GM18519 (cell line): ENCODE measurements around the gene TAF1.
"Not testable (repeated sequence)": the region's sequence is repeated elsewhere in the genome, so short reads cannot be mapped to it uniquely, and the experiment has no call there.

Experiments
- ATAC-seq: cut with Tn5 transposase; IDR thresholded peaks from one replicate; pipeline ENCODE4 v1.9.1; 2021; ENCODE audit warnings: mild to moderate bottlenecking, moderate library complexity; ENCODE audit not compliant: unreplicated experiment, low FRiP score

Gene TAF1

GRCh38 chrX:71502080-71502479, 135.9 kb downstream of the TAF1 start:
- not testable (repeated sequence) for ATAC-seq

DNA sequence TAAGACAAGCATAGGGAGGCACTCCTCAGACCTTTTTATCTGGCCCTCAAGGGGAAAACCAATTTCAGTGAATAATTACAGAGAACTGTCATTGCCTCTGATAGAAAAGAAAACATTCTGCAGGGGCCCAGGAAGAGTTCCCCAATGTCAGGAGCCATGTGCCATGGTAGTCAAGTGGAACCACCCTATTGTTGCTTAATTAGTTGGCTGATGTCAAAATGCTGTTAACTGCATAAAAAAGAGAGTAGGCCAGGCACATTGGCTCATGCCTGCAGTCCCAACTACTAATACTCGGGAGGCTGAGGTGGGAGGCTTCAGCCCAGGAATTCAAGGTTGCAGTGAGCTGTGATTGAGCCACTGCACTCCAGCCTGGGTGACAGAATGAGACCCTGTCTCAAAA, 138.2 kb downstream of the TAF1 start:
- ATAC-seq, result no peak

GRCh38 chrX:71509289-71509688, 143.1 kb downstream of the TAF1 start:
- ATAC-seq, result no peak

DNA sequence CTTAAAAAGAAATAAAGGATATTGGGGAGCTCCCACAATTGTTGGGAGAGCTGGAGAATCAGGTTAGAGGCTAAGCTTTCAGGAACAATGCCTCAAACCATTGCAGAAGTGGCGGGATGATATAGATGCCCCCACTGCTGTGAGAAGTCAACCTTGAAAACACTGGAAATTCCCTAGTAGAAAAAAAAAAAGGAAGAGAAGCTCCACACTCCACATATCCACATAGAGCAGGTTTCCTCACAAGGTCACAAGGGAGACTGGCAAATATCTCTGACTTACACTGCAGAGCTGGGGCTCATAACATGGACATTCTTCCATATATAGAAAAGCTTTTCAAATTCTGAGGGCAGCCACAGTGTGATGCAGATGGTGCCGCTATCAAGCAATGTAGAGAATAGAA, 144.0 kb downstream of the TAF1 start:
- no peak for ATAC-seq

DNA sequence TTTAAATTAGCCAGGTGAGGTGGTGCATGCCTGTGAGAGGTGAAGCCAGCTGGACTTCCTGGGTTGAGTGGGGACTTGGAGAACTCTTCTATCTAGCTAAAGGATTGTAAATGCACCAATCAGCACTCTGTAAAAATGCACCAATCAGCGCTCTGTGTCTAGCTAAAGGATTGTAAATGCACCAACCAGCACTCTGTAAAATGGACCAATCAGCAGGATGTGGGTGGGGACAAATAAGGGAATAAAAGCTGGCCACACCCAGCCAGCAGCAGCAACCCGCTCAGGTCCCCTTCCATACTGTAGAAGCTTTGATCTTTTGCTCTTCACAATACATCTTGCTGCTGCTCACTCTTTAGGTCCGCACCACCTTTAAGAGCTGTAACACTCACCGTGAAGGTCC, 147.6 kb downstream of the TAF1 start:
- ATAC-seq, result not testable (repeated sequence)

DNA sequence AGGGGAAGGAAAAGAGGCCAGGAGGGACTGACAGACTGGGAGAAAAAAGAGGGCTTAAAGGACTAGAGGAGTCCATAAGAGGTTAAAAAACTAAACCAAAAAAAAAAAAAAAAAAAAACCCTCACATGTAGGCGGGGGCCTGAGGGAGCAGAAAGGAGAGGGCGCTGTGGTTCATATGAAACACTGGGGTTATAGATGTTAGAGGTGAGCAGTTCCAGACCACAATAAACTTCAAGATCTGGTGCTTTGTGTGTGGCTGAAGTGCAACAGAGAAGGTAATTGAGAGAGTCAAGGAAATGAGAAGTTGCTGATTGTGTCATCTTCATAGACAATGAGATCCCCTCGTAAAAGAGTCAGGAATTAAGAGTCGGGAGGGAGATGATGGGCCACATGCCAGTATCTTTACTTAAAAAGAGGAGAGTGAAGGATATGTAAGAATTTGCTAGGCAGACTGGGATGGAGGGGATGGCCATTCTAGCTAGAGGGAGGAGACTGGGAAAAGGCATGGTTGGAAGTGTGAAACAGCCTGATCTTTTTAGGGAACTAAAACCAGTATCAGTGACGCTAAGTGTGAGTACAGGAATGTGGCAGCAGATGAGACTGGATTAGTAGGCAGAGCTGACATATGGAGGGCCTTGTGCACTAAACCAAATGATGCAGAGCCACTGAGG, 148.3 kb downstream of the TAF1 start:
- ATAC-seq, result no peak

DNA sequence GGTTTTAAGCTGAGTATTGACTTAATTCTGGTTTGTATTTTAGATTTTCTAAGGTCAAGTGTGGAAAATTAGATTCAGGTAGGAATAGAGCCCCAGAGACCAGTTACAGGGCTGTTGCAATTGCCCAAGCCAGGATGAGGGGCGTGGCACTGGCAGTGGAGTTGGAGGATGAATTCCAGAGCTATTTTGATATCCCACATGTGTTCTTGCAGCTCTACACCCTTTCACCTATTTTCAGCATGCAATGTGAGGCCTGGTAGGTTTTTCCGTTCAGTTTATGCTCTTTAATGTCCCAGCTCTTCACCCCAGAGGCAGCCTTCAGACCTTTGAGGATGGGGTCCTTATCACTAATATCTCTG, 148.9 kb downstream of the TAF1 start:
- no peak for ATAC-seq
